Left lung (tissue), 10 donors: ENCODE measurements around the gene IKZF2. TPM values are rescaled to one million over a fixed set of nuclear protein-coding genes. Genes with fewer than 3 reads are reported as not detected.

Source experiments
- ATAC-seq: fragments of 200-7000 bp; cut with Tn5 transposase; one replicate; pipeline ENCODE4 v1.9.1; 2020; ENCODE audit warnings: moderate library complexity
- DNase-seq, 4 donors: peaks; one replicate each; pipeline ENCODE4 v3.0.0-alpha.2; 2013 to 2020
- H3K27ac ChIP-seq, 2 donors: fragments of 200-600 bp; sonication (generic) in 1 of 2; one replicate each; pipeline versions ENCODE4 v1.5.0 to v1.8.0; 2020 to 2021
- H3K27me3 ChIP-seq, 2 donors: fragments of 200-600 bp; sonication (generic) in 1 of 2; one replicate each; pipeline versions ENCODE4 v1.5.0 to v1.8.0; 2020 to 2021
- H3K36me3 ChIP-seq, 2 donors: fragments of 200-600 bp; sonication (generic) in 1 of 2; one replicate each; pipeline versions ENCODE4 v1.5.0 to v1.8.0; 2020 to 2021
- H3K4me1 ChIP-seq, 2 donors: fragments of 200-600 bp; one replicate each; pipeline ENCODE4 v1.8.0; 2021
- H3K4me3 ChIP-seq, 2 donors: fragments of 200-600 bp; sonication (generic) in 1 of 2; one replicate each; pipeline versions ENCODE4 v1.5.0 to v1.8.0; 2020 to 2021; ENCODE audit warnings: mild to moderate bottlenecking in 1 of 2
- H3K9me3 ChIP-seq, 2 donors: fragments of 200-600 bp; sonication (generic) in 1 of 2; one replicate each; pipeline versions ENCODE4 v1.5.0 to v1.8.0; 2020 to 2021
- intact Hi-C, 2 donors: fragments of 100-400 bp; cut with DNase I; formaldehyde crosslinking; loops; one replicate each; pipeline versions ENCODE4 v1.11.2 to v1.14.2; 2022
- polyA plus RNA-seq, 6 donors: library from polyadenylated mRNA; unstranded; fragments of 120-200 nt; gene quantifications; one replicate each; pipeline ENCODE4 v1.2.1, GENCODE V29; 2013; ENCODE audit not compliant: insufficient read length in 6 of 6
- total RNA-seq, 2 donors: library from RNA; stranded (reverse); fragmentation: NEBNext Ultra II Directional; extraction: Animal tissue kit (Norgen Biotek cat#: 25700); gene quantifications; one replicate each; pipeline ENCODE4 v1.2.1, GENCODE V29; 2021
- TF ChIP-seq, protein P1 (sequence below), 2 donors: fragments of 200-600 bp; sonication (generic) in 1 of 2; IDR thresholded peaks; one replicate each; pipeline versions ENCODE4 v1.5.0 to v1.8.0; 2021; ENCODE audit warnings: antibody characterized with exemption in 2 of 2
- donor health status: DM: no; HTN: yes; CAD: no.
- donor health status: DM: no; HTN: no; CAD: no.

IKZF2 gene
- total and polyA plus RNA-seq, 8 donors = 9.6 to 15.4 (median 12.2) TPM

DNA sequence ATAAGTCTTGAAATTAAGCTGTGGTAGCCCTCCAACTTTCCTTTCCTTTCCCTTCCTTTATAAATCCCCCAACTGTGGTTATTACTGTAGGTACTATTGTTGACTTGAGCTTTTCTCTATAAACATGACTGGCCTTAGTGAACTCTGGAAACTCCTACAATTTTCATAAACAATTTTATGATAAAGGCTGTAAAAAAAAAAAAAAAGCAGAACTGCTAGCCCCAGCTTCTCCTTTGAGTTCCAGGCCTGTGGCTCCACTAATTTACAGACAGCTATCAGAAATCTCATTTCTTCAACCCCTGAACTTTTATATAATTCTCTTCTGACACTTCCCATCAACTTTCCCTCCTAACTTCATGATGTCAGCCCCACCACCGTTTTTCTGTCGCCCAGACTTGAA is 174.3 kb downstream of the IKZF2 start:
- no peak overlapping the region for H3K27ac ChIP-seq
- H3K4me1 ChIP-seq = no peaks in the 10 kb centered on the region
- ATAC-seq = no peak
- H3K4me3 ChIP-seq = no peak overlapping the region
- H3K9me3 ChIP-seq = no peaks in the 10 kb centered on the region
- intact Hi-C loops = no loop called here
- no peaks in the 10 kb centered on the region for H3K36me3 ChIP-seq
- no peaks in the 10 kb centered on the region for H3K27me3 ChIP-seq
- no peak for DNase-seq
- TF ChIP-seq, protein P1, sequence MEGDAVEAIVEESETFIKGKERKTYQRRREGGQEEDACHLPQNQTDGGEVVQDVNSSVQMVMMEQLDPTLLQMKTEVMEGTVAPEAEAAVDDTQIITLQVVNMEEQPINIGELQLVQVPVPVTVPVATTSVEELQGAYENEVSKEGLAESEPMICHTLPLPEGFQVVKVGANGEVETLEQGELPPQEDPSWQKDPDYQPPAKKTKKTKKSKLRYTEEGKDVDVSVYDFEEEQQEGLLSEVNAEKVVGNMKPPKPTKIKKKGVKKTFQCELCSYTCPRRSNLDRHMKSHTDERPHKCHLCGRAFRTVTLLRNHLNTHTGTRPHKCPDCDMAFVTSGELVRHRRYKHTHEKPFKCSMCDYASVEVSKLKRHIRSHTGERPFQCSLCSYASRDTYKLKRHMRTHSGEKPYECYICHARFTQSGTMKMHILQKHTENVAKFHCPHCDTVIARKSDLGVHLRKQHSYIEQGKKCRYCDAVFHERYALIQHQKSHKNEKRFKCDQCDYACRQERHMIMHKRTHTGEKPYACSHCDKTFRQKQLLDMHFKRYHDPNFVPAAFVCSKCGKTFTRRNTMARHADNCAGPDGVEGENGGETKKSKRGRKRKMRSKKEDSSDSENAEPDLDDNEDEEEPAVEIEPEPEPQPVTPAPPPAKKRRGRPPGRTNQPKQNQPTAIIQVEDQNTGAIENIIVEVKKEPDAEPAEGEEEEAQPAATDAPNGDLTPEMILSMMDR (IDR thresholded peaks at IDR 0.05) = no peak

DNA sequence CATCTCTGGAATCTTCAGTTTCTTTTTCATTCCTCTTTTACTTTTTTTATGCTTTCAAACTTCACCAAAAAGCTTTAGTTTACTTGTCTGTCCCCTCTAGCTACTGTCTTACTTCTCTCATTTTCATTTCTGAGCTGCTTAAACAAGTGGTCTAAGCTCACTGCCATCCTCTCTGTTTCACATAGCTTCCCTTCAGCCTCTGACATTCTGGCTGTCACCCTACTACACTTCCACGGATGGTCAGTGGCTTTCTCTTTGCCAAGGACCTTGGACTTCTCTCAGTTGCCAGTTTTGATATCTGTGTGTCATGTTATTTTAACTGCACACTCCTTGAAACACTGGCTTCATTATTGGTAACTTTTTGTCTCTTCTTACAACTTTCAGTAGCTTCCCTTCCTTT is 176.1 kb downstream of the IKZF2 start:
- ATAC-seq = no peak

DNA sequence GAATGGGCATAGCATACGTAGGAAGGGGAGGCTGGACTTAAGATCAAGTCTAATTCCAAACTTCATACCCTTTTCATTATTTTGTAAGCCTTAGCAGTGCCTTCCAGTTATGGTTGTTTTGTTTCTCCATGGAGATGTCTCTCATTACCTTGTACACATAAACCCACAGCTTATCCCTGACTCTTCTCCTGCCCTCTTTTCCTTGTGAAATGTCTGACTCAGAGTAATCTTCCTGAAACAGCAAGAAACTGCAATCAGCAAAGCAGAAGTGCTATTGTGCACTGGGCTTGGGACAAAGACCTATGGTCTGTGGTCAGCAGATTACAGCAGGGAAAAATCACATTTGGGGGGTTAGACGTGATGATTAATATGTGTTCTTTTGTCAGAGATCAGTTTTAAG is 176.7 kb downstream of the IKZF2 start:
- DNase-seq (no peak), ATAC-seq (peak; percentile 79)
- Histone ChIP-seq H3K36me3 (no peaks in the 10 kb centered on the region), H3K4me1 (no peaks in the 10 kb centered on the region), H3K27ac (no peak overlapping the region), H3K9me3 (no peaks in the 10 kb centered on the region), H3K4me3 (no peak overlapping the region), H3K27me3 (no peaks in the 10 kb centered on the region)
- TF ChIP-seq, protein P1 (IDR thresholded peaks at IDR 0.05) = no peak
- intact Hi-C loops = no loop called here

More for the DNA sequence above, 176.1 kb downstream of the IKZF2 start:
- TF ChIP-seq, protein P1 (IDR thresholded peaks at IDR 0.05) = no peak
- Histone ChIP-seq H3K4me1 (no peaks in the 10 kb centered on the region), H3K4me3 (no peak overlapping the region), H3K9me3 (no peaks in the 10 kb centered on the region), H3K27ac (no peak overlapping the region), H3K36me3 (no peaks in the 10 kb centered on the region), H3K27me3 (no peaks in the 10 kb centered on the region)
- DNase-seq = no peak
- intact Hi-C loops = no loop called here

DNA sequence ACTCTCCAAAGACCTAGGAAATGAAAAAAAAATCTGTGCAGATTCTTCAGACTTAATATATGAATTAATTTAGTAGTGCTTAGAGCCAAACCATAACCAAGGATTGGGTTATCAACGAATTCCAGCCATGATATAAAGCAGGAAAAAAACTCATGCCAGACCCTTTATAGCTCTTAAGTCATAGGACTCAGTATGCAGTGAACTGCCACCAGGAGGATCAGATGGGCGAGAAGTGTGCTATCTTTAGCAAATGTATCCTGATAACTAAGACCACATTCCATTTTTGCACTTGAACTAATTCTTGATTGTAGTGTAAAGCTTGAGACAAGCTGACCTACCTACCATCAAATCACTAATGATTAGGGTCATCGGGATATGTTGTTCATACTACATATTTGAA is 178.1 kb downstream of the IKZF2 start:
- no peaks in the 10 kb centered on the region for H3K4me1 ChIP-seq
- no peak overlapping the region for H3K4me3 ChIP-seq
- no peaks in the 10 kb centered on the region for H3K36me3 ChIP-seq
- no peak overlapping the region for H3K27ac ChIP-seq
- intact Hi-C loops = no loop called here
- no peak for DNase-seq
- TF ChIP-seq, protein P1 (IDR thresholded peaks at IDR 0.05) = no peak
- no peaks in the 10 kb centered on the region for H3K9me3 ChIP-seq
- H3K27me3 ChIP-seq = no peaks in the 10 kb centered on the region
- ATAC-seq = no peak

DNA sequence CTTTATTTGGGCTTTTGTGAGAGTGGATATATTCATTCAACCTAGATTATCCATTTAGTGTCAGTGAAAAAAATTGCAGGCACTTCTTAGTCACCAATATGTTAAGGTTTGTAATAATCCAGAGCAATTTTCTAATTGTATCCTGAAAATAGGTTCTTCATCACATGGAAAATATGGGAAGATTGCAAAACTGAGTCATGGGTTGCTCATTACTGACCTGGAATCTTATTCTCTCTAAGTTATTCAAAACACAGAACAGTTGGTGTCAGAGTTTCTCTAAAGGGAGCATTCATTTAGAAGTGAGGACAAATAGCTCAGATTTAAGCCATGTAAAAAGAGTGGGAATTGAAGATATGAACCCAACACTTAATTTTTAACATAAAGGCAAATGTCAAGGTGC is 181.3 kb downstream of the IKZF2 start:
- no peak overlapping the region for H3K27ac ChIP-seq
- TF ChIP-seq, protein P1 (IDR thresholded peaks at IDR 0.05) = no peak
- H3K4me3 ChIP-seq = no peak overlapping the region
- H3K9me3 ChIP-seq = no peaks in the 10 kb centered on the region
- intact Hi-C loops = no loop called here
- no peaks in the 10 kb centered on the region for H3K36me3 ChIP-seq
- ATAC-seq (no peak), DNase-seq (no peak)
- no peaks in the 10 kb centered on the region for H3K27me3 ChIP-seq
- H3K4me1 ChIP-seq = no peaks in the 10 kb centered on the region
